Left ventricle myocardium inferior (tissue), 1 donor: ENCODE measurements around the gene TFB1M. TPM values are rescaled to one million over a fixed set of nuclear protein-coding genes. Genes with fewer than 3 reads are reported as not detected.

ENCODE experiments used
- DNase-seq: peaks from one replicate; pipeline ENCODE4 v3.0.0-alpha.2; 2020
- H3K27ac ChIP-seq: fragments of 200-600 bp; replicated peaks from 2 replicates; pipeline ENCODE4 v1.8.0; 2021
- H3K27me3 ChIP-seq: fragments of 200-600 bp; 2 replicates; pipeline ENCODE4 v1.8.0; 2021; ENCODE audit warnings: low read depth
- H3K36me3 ChIP-seq: fragments of 200-600 bp; 2 replicates; pipeline ENCODE4 v1.8.0; 2021
- H3K4me1 ChIP-seq: fragments of 200-600 bp; 2 replicates; pipeline ENCODE4 v1.8.0; 2021
- H3K4me3 ChIP-seq: fragments of 200-600 bp; 2 replicates; pipeline ENCODE4 v1.8.0; 2021; ENCODE audit warnings: mild to moderate bottlenecking, moderate library complexity
- H3K9me3 ChIP-seq: fragments of 200-600 bp; replicated peaks from 2 replicates; pipeline ENCODE4 v1.8.0; 2021
- CTCF ChIP-seq: fragments of 200-600 bp; IDR thresholded peaks from 2 replicates; pipeline ENCODE4 v1.8.0; 2021; ENCODE audit warnings: antibody characterized with exemption, mild to moderate bottlenecking, borderline replicate concordance
- intact Hi-C: fragments of 100-400 bp; cut with micrococcal nuclease; formaldehyde crosslinking; loops from one replicate; pipeline ENCODE4 v1.11.0; 2022
- total RNA-seq: library from RNA; stranded (reverse); fragmentation: NEBNext Ultra II Directional; extraction: Animal tissue kit (Norgen Biotek cat#: 25700); gene quantifications from one replicate; pipeline ENCODE4 v1.2.1, GENCODE V29; 2021
- donor health status: DM: no; HTN: yes; CAD: no; lungs with severe emphysema.

Gene TFB1M
- total RNA-seq, 1 donor from 2014 or later: 18.8 TPM

- peaks cover 5% of the 10 kb centered on the region for H3K36me3 ChIP-seq
- no peak for DNase-seq
- H3K4me1 ChIP-seq: no peaks in the 10 kb centered on the region
- no peak overlapping the region for H3K27ac ChIP-seq
- TF ChIP-seq CTCF: no peak
- no peak overlapping the region for H3K4me3 ChIP-seq
- H3K9me3 ChIP-seq: no peaks in the 10 kb centered on the region
- no peaks in the 10 kb centered on the region for H3K27me3 ChIP-seq
- intact Hi-C loops: no loop called here
Measured at GRCh38 chr6:155216312-155217046, 97.8 kb downstream of the TFB1M start.

- Histone ChIP-seq H3K27ac (no peak overlapping the region), H3K4me1 (no peaks in the 10 kb centered on the region), H3K36me3 (peaks cover 5% of the 10 kb centered on the region), H3K9me3 (no peaks in the 10 kb centered on the region), H3K27me3 (no peaks in the 10 kb centered on the region), H3K4me3 (no peak overlapping the region)
- no peak for DNase-seq
- intact Hi-C loops: no loop called here
- no peak for TF ChIP-seq CTCF
Measured at GRCh38 chr6:155215906-155216305, 98.4 kb downstream of the TFB1M start.

- peaks cover 5% of the 10 kb centered on the region for H3K36me3 ChIP-seq
- no peak for TF ChIP-seq CTCF
- H3K27me3 ChIP-seq: no peaks in the 10 kb centered on the region
- H3K27ac ChIP-seq: no peak overlapping the region
- intact Hi-C loops: no loop called here
- no peaks in the 10 kb centered on the region for H3K9me3 ChIP-seq
- no peak for DNase-seq
- H3K4me3 ChIP-seq: no peak overlapping the region
- no peaks in the 10 kb centered on the region for H3K4me1 ChIP-seq
Measured at GRCh38 chr6:155213611-155214372, 100.5 kb downstream of the TFB1M start.

GRCh38 chr6:155212616-155213380, 101.5 kb downstream of the TFB1M start:
- no peaks in the 10 kb centered on the region for H3K27me3 ChIP-seq
- no peak for TF ChIP-seq CTCF
- intact Hi-C loops: no loop called here
- no peak overlapping the region for H3K27ac ChIP-seq
- no peaks in the 10 kb centered on the region for H3K9me3 ChIP-seq
- DNase-seq: no peak
- H3K4me1 ChIP-seq: no peaks in the 10 kb centered on the region
- no peak overlapping the region for H3K4me3 ChIP-seq
- H3K36me3 ChIP-seq: peaks cover 5% of the 10 kb centered on the region

DNA sequence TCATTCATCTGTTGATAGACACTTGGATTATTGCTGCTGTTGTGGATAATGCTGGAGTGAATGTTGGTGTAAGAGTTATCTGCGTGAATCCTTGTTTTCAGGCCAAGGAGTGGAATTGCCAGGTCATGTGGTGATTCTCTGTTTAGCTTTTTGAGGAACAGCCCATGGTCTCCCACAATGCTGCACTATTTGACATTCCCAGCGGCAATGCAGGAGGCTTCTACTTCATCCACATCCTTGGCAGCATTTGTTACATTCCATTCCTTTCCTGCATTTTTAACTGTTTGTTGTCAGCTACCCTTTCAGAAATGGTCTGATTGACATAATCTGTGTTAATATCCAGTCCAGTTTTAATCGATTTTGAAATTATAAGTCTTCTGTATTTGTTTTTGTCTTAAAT, 102.2 kb downstream of the TFB1M start:
- Histone ChIP-seq H3K9me3 (no peaks in the 10 kb centered on the region), H3K27me3 (no peaks in the 10 kb centered on the region), H3K4me3 (no peak overlapping the region), H3K4me1 (no peaks in the 10 kb centered on the region), H3K36me3 (peaks cover 5% of the 10 kb centered on the region), H3K27ac (no peak overlapping the region)
- no peak for TF ChIP-seq CTCF
- DNase-seq: no peak
- intact Hi-C loops: no loop called here
